GM18526 (cell line): ENCODE results near the gene OAF.

Experiments used
- POLR2A ChIP-seq: IDR thresholded peaks from 3 replicates; pipeline ENCODE4 v1.6.1; 2011; ENCODE audit not compliant: insufficient read length; ENCODE audit errors: extremely low read depth

Gene OAF

DNA sequence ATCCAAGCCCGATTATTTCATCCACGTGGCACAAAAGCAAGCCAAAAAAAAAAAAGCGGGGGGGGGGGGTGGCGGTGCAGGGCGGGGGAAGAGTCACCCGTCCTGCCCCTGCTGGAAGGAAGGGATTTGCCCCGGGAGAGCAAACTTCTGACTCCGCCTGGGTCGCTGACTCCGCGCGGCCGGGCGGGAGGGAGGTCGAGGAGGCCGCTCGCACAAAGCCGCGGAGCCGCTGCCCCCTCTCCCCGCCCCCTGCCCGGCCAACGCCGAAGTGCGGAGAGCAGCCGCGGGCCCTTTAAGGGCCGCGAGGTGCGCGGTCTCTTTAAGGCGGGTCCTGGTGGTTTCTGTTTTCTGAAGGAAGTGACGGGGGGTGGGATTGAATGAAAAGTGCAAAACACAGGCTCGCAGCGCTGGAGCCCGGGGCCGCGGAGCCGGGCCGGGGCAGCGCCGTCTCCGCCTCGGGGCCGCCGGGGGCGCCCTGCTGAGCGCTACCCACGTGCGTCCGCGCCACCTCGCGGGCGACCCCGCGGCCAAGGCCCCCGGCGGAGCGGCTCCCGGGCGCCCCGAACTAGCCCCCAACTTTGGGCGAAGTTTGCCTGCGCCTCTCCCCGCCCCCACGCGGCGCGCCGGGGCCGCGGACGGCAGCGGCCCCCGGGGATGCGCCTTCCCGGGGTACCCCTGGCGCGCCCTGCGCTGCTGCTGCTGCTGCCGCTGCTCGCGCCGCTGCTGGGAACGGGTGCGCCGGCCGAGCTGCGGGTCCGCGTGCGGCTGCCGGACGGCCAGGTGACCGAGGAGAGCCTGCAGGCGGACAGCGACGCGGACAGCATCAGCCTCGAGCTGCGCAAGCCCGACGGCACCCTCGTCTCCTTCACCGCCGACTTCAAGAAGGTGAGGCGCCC is at the start of gene OAF:
TSS of gene OAF (plus strand) at position 407 of the 896 bp plus-strand sequence. CDS start at position 655, 248 bp downstream.
- no peak for TF ChIP-seq POLR2A

DNA sequence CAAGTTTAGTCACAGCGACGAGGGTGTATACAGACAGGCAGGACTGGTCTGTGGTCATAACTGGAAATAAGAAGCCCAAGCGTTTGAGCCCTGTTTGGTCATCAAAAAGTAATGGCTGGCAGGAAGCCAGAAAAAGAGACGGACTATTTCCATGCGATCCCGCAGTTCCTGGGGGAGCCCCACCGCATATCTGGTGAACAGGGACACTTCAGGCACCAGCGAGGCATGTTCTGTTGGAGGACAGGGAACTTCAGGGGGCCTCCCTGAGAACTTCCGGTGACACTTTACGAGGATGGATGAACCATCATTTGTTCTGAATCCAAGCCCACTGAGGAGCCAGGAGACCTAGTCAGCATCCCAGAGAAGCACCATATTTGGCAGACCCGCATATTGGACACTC is 43.2 kb upstream of the OAF start:
- TF ChIP-seq POLR2A = no peak

DNA sequence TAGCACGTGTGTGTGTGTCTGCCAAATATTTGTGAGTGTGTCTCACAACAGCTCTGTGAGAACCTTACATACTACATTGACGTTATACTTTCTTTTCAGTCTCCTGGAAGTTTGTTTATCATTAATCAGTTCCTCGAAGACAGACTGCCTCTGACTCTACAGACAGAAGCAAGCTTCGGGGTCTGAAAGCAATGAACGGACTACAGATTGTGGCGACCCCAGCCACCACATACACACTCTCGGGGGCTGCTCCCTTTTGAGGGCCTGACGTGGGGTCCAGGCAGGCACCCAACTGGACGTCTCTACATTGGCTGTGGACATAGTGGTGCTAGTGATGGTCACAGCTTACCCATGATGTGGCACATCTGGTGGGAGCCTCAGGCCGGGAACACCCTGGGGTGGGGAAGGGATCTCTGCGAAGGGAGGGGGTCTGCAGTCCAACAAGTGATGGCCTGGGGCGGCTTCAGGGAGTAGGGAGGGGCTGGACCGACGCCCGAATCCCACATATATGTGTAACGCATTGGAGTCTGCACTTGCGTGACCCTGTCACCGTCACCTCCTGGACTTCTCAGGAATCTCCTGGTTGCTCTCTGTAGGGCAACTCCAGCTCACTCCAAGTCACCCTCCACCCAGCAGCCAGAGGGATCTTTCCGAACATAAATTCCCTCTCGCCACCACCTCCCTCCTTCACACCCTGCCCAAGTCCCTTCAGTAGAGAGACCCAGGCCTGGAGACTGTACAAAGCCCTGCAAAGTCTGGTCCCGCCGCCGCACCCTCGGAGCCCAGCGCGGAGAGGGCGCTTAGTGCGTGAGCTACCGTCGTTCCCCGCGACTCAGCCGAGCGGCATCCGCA is 42.5 kb upstream of the OAF start:
- no peak for TF ChIP-seq POLR2A

DNA sequence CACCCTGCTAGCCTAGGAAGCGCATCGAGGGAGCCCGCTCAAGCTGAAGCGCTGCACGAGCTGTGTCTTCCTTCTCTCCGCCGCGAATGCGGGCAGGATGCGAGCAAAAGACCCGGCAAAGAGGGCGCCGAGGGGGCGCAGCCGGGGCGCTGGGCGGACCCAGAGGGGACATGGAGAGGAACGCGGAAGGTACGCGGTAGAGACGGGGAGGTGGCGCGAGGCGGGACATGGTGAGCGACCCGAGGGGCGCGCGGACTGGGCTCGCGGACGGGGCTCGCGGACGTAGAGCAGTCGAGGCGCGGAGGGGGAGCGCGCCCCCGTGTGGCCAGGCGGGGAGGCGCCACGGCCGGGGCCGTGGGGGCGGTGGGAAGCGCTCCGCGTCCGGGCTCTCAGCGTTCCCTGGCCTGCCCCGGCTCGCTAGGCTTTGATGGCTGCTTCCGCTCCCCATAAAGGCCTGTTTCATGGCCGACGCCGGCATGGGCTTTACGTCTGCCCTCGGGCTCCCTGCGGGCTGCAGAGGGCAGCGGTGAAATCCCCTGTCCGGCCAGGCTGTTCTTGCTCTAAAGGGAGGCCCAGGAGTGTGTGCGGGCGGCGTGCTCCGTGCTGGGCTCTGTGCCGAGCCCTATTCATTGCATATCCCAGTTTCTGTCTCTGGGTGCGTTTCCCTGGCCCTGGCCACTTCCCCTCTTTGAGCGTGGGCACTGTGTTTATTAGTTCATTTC is 41.7 kb upstream of the OAF start:
- TF ChIP-seq POLR2A = no peak

DNA sequence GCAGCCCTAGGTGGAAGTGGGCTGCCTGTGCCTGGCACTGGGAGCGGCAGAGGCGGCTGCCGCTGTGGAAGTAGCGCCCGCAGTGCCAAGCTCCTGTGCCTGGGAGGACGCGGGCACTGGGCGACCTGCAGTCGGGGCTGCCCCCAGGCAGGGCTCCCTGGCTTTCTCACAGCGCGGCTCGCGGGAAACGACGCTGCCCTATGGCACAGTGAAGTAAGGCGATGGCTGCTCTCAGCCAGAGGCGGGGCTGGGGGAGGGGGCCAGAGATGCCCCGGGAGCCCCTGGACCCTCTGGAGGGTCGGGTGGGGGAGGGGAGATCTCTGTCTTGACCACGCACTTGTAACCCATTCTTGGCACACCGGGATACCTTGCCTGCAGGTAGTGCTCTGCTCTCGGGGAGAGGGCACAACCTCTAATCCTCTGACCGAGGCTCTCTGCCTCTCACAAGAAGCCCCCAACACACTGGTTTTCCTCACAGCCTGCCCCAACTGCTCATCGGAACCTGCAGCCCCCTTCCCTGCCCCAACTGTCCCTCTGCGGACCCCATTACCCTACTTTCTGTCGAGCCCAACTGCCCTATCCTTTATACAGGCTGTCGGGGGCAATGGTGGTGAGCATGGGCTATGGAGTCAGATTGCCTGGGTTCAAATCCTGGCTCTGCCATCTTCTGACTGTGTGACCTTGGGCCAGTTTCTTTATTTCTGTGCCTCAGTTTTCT is 40.7 kb upstream of the OAF start:
- TF ChIP-seq POLR2A = no peak

DNA sequence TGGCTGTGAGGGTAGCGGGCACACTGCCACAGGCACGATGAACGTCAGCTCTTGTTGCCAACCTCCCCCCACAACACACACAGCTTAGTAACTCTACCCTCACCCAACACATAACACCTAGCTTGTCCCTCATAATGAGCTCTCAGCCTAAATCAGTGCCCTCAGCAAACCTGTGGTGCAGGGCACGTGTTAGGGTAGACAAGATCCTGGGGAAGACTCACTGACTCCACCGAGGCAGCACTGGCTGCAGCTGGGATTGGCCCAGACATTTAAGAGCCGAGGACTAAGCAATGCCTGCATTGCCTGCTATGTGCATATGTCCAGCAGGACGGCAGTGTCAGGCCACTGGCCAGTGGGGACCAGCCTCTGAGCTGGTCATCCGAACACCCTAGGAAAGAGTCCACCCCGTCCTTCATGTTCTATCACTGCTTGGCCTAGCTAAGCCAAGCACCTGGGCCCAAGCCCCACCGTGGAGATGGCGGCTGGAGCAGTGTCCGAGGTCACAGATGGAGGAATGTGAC is 40.0 kb upstream of the OAF start:
- TF ChIP-seq POLR2A = no peak

DNA sequence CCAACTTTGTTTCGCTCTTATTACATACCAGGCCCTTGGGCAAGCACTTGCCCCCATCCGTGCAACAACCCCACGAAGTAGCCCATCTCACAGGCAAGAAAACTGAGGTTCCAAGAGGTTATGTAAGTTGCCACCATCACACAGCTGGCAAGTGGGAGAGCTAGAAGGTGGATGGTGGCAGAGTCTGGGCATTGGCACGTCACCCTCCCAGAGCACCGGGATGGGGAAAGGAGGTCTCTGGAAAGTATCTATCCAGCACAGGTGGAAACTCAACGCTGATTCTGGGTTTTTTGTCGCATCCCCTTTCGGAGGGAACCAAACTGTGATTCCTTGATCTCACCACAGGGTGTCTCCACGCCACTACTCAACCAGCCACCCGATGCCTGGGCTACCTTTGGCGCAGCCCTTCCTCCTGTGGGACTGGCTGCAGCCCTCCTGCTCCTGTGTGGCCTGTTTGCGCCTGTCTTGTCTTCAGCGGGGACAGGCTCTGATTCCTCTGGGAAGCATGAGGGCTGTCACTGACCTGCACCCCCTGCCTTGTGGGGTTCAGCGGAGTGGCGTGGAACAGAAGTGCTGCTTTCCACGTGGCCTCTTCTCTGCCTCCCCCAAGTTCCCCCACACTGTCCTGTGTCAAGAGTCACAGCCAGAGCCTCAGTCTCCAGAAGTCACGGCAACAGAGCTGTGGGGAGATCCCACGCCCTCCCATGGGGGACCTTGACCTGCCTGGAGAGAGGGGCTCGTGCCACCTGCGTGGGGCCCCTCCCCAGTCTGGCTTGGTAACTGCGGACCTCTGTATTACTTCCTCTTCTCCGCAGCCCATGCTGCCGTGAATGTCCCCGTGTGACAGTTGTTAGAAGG is 38.5 kb upstream of the OAF start:
- TF ChIP-seq POLR2A = no peak

DNA sequence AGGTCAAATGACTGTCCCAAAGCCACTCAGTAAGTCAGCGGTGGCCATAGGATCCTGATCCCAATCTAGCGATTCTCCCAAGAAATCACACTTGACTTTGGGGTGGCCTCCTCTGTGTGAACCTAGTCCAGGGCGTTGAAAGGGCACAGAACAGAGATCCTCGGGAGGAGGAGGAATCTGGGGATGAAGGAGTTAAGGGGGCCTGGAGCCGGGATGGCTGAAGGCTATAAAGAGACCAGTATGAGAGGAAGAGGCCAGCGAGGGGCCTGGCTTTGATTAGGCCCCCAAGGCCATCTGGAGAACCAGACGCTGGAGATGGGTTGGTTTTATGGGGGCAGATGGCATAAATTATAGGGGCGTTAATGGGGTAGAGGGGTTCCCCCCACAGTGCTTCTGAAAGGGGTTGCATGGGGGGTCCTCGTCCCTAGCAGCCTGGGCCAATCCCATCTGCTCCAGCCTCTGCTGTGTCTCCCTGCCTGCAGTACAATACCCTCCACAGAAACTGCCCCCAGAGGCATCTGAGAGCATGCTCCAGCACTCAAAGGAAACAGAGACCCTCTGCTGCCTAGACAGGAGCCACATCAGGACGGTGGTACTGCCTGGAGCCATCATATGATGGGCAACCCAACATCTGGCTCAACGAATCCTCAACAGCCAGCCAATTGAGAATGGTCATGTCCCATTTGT is 37.7 kb upstream of the OAF start:
- no peak for TF ChIP-seq POLR2A

DNA sequence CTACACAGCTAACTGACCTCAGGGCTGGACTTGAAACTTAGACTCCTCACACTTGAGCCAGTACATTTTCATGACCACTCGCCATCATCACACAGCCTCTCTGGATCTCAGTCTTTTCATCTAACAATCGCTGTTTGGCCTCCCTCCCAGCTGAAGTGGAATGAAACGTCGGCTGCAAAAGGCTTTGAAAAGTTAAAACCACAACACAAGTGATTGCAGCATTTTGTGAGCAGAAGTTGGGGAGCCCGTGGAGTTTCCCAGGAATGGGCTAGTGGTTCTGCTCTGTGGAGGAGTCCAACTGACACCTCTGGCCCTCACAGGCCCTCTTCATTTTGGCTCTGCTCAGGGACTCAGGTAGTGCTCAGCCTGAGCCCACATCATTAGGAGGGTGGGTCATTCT is 37.0 kb upstream of the OAF start:
- TF ChIP-seq POLR2A = no peak

DNA sequence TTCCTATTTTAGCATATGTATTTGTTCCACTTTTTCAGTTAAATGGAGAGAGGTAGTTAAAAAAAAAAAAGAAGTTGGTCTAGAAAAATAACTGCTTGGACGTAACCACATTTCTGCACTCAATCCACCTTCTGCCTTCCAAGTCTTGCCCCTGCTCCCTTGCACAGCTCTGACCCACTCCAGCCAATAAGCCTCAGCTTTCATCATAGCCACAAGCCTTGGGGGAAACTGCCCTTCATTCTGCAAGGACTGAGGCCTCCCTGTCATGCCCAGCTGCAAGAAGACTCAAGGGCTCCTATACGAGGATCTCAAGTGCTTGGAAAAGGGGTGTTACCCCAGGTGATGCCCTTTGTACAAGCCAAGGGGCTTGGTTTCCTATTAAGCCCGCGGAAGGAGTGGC is 36.0 kb upstream of the OAF start:
- no peak for TF ChIP-seq POLR2A

DNA sequence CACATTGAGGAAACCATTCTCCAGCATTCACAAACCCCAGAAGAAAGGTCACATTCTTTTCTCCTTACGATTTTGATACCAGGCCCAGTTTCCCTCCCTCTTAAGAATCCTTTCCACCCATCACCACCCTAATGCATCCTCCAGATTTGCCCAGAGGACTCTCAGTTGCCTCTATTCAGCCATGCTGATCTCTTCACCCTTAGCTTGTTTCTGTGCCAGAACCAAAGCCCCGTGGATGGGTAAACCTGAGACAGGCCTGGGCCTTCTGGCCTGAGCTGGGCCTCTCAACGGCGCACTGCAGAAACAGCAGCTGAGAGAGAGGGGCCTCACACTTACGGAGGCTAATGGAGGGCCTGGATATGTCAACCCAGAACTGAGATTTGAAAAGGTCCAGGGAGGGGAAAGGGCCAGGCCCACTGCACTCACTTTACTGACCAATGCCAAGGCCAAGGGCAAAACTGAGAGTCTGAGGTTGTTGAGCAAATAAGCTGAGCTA is 32.2 kb upstream of the OAF start:
- TF ChIP-seq POLR2A = no peak

DNA sequence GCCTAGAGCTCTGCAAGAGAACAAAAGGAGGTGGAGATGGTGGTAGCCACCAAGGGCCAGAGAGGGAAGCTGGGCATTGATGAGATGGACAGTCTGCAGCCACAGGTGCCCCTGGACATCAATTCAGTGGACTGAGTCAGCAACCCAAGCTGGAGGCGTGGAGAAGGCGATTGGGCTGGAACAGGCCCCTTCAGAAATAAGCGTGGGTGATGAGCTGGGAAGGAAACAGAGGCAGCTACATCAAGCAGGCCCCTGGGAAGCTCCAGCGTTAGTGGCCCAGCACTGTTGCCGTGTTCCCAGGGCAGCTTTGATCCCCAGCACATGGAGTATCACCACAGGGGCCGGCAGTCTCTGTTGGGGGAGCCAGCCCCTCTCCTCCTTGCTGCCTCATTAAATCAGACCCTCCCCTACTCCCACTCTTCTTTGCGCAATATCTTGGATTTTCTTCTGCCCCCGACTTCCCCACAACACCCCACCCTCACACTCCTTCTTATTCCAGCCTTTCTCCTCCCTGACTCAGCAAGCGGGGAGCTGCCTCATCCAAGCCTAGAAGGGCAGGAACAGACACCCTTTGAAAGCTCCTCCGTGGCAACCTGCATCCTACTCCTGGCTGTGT is 31.7 kb upstream of the OAF start:
- TF ChIP-seq POLR2A = no peak

DNA sequence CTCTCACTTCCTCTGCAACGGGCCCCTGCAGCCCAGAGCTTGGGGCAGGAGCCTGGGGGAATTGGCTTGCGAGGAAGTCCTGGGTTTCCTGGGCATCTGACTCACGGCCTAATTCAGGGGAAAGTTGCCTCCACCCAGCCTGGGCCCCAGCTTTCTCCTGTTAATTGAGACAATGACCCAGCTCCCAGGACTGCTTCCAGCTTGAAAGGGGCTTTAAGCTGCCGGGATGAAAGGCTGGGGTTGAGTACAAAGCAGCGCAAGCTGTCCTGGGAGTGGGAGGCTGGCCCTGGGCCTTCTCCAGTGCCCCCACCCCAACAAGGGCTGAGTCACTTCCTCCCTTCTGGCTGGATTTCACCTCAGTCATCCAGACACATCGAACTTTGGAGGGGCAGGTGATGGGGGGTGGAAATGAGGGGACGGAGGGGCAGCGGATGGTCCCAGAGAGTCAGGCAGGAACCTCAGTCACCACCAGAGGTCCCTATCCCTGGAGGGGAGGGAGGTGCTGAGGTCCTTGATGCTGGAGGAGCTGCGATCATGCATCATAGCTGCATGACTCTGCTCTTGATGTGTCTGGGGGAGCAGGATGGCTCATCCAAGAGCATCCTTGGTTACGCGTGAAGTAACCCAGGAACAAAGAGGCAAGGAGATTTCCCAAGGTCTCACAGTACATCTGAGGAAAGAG is 30.1 kb upstream of the OAF start:
- TF ChIP-seq POLR2A = no peak
